ENCODE data around the gene C9orf57.

DNA sequence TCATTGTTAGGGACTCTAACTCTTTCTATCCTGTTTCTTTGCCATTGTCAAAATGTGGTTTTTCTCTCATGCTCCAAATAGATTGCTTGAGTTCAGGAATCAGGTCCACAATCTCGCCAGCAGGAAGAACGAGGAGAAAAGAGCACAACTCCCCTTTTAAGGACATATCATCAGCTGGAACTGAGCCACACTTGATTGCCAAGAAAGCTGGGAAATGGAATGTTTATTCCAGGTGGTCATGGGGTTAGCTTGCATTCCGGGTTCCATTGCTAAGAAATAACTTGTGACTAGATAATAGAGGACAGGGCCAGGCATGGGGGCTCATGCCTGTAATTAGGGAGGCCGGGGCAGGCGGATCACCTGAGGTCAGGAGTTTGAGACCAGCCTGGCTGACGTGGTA is 32.4 kb upstream of the C9orf57 start:
- TF ChIP-seq, protein P1, sequence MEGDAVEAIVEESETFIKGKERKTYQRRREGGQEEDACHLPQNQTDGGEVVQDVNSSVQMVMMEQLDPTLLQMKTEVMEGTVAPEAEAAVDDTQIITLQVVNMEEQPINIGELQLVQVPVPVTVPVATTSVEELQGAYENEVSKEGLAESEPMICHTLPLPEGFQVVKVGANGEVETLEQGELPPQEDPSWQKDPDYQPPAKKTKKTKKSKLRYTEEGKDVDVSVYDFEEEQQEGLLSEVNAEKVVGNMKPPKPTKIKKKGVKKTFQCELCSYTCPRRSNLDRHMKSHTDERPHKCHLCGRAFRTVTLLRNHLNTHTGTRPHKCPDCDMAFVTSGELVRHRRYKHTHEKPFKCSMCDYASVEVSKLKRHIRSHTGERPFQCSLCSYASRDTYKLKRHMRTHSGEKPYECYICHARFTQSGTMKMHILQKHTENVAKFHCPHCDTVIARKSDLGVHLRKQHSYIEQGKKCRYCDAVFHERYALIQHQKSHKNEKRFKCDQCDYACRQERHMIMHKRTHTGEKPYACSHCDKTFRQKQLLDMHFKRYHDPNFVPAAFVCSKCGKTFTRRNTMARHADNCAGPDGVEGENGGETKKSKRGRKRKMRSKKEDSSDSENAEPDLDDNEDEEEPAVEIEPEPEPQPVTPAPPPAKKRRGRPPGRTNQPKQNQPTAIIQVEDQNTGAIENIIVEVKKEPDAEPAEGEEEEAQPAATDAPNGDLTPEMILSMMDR (IDR thresholded peaks at IDR 0.05), result no peak
- TF ChIP-seq POLR2AphosphoS5 (IDR thresholded peaks at IDR 0.05) (no peak), POLR2A (IDR thresholded peaks at IDR 0.05) (no peak), EP300 (IDR thresholded peaks at IDR 0.05) (no peak)

Data from gastroesophageal sphincter (tissue), 3 donors.